MM.1S (cell line): Measurements from ENCODE around the gene FKBP9.

Experiments
- DNase-seq: peaks from one replicate; pipeline ENCODE4 v3.0.0-alpha.2; 2015
- H2AFZ ChIP-seq: fragments of 300-600 bp; sonication (generic); 2 replicates; pipeline ENCODE4 v1.6.0; 2016; ENCODE audit warnings: antibody characterized with exemption, low read length
- H3F3A ChIP-seq: fragments of 300-600 bp; sonication (generic); 2 replicates; pipeline ENCODE4 v1.6.1; 2016; ENCODE audit warnings: mild to moderate bottlenecking, antibody characterized with exemption, low read length, moderate library complexity, mixed read lengths; ENCODE audit not compliant: insufficient read depth
- H3K27ac ChIP-seq: fragments of 300-600 bp; sonication (generic); 2 replicates; pipeline ENCODE4 v1.5.1; 2016; ENCODE audit warnings: mild to moderate bottlenecking, low read length
- H3K27me3 ChIP-seq: fragments of 300-600 bp; sonication (generic); replicated peaks from 2 replicates; pipeline ENCODE4 v1.6.0; 2016; ENCODE audit warnings: low read length; ENCODE audit not compliant: insufficient read depth
- H3K36me3 ChIP-seq: fragments of 300-600 bp; sonication (generic); replicated peaks from 2 replicates; pipeline ENCODE4 v1.6.1; 2016; ENCODE audit warnings: mild to moderate bottlenecking, low read length, mixed read lengths; ENCODE audit not compliant: insufficient read depth
- H3K4me1 ChIP-seq: fragments of 300-600 bp; sonication (generic); 2 replicates; pipeline ENCODE4 v1.6.1; 2016; ENCODE audit warnings: low read length, mixed read lengths
- H3K4me2 ChIP-seq: fragments of 300-600 bp; sonication (generic); 2 replicates; pipeline ENCODE4 v1.6.0; 2016; ENCODE audit warnings: low read depth, low read length
- H3K4me3 ChIP-seq: fragments of 300-600 bp; sonication (generic); 2 replicates; pipeline ENCODE4 v1.5.1; 2016; ENCODE audit warnings: low read length, mixed read lengths
- H3K79me2 ChIP-seq: fragments of 300-600 bp; sonication (generic); 2 replicates; pipeline ENCODE4 v1.6.1; 2016; ENCODE audit warnings: mixed run types, low read length, mixed read lengths
- H3K9ac ChIP-seq: fragments of 300-600 bp; sonication (generic); 2 replicates; pipeline ENCODE4 v1.6.1; 2016; ENCODE audit warnings: low read length, mixed read lengths
- H3K9me2 ChIP-seq: fragments of 300-600 bp; sonication (generic); replicated peaks from 2 replicates; pipeline ENCODE4 v1.6.1; 2016; ENCODE audit warnings: mild to moderate bottlenecking, low read length, mixed read lengths; ENCODE audit not compliant: insufficient read depth
- H3K9me3 ChIP-seq: fragments of 300-600 bp; sonication (generic); replicated peaks from 2 replicates; pipeline ENCODE4 v1.6.1; 2016; ENCODE audit warnings: mild to moderate bottlenecking, low read length, mixed read lengths; ENCODE audit not compliant: insufficient read depth
- H4K20me1 ChIP-seq: fragments of 300-600 bp; sonication (generic); 2 replicates; pipeline ENCODE4 v1.6.1; 2016; ENCODE audit warnings: mild to moderate bottlenecking, low read length, moderate library complexity, mixed read lengths; ENCODE audit not compliant: insufficient read depth
- EZH2 ChIP-seq: fragments of 300-600 bp; sonication (generic); optimal IDR thresholded peaks from 2 replicates; pipeline ENCODE3; 2017; ENCODE audit warnings: low read depth, mild to moderate bottlenecking, antibody characterized with exemption, low read length, mixed read lengths
- EZH2phosphoT487 ChIP-seq: fragments of 300-600 bp; sonication (generic); IDR thresholded peaks from 2 replicates; pipeline ENCODE4 v1.6.1; 2018; ENCODE audit warnings: antibody characterized with exemption, low read length
- TF ChIP-seq, protein P1 (sequence below): fragments of 300-600 bp; sonication (generic); IDR thresholded peaks from 2 replicates; pipeline ENCODE4 v1.5.1; 2016; ENCODE audit warnings: antibody characterized with exemption, low read length, mixed read lengths

Gene FKBP9

GRCh38 chr7:32935558-32935957 is 21.7 kb upstream of the FKBP9 start:
- Histone ChIP-seq H3K9me3 (no peaks in the 10 kb centered on the region), H3K27me3 (no peaks in the 10 kb centered on the region), H3K4me1 (no peaks in the 10 kb centered on the region), H3K9me2 (no peaks in the 10 kb centered on the region), H3K4me3 (no peak overlapping the region), H2AFZ (no peak overlapping the region), H3K79me2 (no peaks in the 10 kb centered on the region), H3K36me3 (no peaks in the 10 kb centered on the region), H3K27ac (no peak overlapping the region), H3F3A (no peaks in the 10 kb centered on the region), H3K4me2 (no peak overlapping the region), H3K9ac (no peak overlapping the region), H4K20me1 (no peaks in the 10 kb centered on the region)
- TF ChIP-seq, protein P1, sequence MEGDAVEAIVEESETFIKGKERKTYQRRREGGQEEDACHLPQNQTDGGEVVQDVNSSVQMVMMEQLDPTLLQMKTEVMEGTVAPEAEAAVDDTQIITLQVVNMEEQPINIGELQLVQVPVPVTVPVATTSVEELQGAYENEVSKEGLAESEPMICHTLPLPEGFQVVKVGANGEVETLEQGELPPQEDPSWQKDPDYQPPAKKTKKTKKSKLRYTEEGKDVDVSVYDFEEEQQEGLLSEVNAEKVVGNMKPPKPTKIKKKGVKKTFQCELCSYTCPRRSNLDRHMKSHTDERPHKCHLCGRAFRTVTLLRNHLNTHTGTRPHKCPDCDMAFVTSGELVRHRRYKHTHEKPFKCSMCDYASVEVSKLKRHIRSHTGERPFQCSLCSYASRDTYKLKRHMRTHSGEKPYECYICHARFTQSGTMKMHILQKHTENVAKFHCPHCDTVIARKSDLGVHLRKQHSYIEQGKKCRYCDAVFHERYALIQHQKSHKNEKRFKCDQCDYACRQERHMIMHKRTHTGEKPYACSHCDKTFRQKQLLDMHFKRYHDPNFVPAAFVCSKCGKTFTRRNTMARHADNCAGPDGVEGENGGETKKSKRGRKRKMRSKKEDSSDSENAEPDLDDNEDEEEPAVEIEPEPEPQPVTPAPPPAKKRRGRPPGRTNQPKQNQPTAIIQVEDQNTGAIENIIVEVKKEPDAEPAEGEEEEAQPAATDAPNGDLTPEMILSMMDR, result no peak
- TF ChIP-seq EZH2phosphoT487, result no peak
- TF ChIP-seq EZH2, result no peak
- DNase-seq, result no peak

- DNase-seq, result no peak
- Histone ChIP-seq H3K36me3 (no peaks in the 10 kb centered on the region), H3K4me1 (no peaks in the 10 kb centered on the region), H3K27ac (no peak overlapping the region), H3K4me2 (no peak overlapping the region), H4K20me1 (no peaks in the 10 kb centered on the region), H3K9ac (no peak overlapping the region), H2AFZ (no peak overlapping the region), H3F3A (no peaks in the 10 kb centered on the region), H3K9me2 (no peaks in the 10 kb centered on the region), H3K9me3 (no peaks in the 10 kb centered on the region), H3K27me3 (no peaks in the 10 kb centered on the region), H3K4me3 (no peak overlapping the region), H3K79me2 (no peaks in the 10 kb centered on the region)
- TF ChIP-seq, protein P1, result no peak
- TF ChIP-seq EZH2 (no peak), EZH2phosphoT487 (no peak)
Measured at GRCh38 chr7:32936689-32937088, 20.6 kb upstream of the FKBP9 start.

DNA sequence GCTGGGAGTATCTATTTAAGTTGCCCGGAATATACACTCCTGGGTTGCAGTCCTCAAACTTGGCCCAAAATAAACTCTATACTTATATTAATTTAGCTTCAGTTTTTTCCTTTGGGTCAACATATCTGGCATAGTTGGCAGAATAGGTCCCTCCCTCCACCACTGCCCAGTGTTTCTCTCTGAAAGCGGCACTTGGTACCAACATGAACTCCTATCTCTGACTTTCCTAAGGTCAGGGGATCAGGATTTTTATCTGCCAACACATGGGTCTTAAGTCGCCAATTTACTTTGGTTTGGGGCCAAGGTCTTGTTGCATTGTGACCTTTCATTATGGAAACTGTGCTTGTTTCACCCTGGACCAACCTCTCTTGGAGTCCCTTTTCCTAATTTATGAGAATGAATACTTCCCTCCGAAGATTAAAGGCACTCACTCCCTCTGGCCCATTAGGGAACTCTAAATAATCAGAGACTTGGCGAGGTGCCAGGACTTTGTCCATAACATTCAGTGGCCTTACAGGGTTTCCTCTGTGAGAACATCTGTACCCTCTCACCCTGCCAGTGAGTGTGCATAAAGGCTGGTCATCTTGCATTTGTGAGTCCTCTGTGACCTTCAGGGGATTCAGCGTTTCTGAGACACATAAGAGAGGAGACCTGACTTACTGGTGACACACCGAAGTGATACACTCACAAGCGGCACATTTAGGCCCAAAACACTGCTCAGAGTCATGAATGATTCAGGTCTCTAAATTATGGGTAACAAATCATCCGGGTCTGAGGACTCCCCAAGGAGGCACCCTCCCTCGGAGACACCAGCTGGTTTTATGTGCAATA is 19.7 kb upstream of the FKBP9 start:
- Histone ChIP-seq H3K4me2 (no peak overlapping the region), H3K9ac (no peak overlapping the region), H3K4me3 (no peak overlapping the region), H4K20me1 (no peaks in the 10 kb centered on the region), H3F3A (no peaks in the 10 kb centered on the region), H3K36me3 (no peaks in the 10 kb centered on the region), H3K9me2 (no peaks in the 10 kb centered on the region), H3K79me2 (no peaks in the 10 kb centered on the region), H3K27ac (no peak overlapping the region), H3K9me3 (no peaks in the 10 kb centered on the region), H3K4me1 (no peaks in the 10 kb centered on the region), H2AFZ (no peak overlapping the region), H3K27me3 (no peaks in the 10 kb centered on the region)
- no peak for DNase-seq
- TF ChIP-seq, protein P1, result no peak
- TF ChIP-seq EZH2phosphoT487 (no peak), EZH2 (no peak)
